AG04449 (cell line): ENCODE data around the gene CLN3.

Source experiments
- CTCF ChIA-PET: fragments of 350-600 bp; formaldehyde crosslinking; extraction: SDS; loops from one replicate; lab custom pipeline; 2021; ENCODE audit warnings: antibody characterized with exemption; lab: Yijun Ruan, JAX
- POLR2A ChIA-PET: fragments of 400-600, 350-600 bp; formaldehyde crosslinking; extraction: SDS; loops from one replicate; lab custom pipeline; 2020; ENCODE audit warnings: antibody characterized with exemption, inconsistent platforms; lab: Yijun Ruan, JAX
- DNase-seq: peaks from one replicate; pipeline ENCODE4 v3.0.0-alpha.2; 2010; ENCODE audit warnings: low read depth, low spot score
- H3K4me3 ChIP-seq: 2 replicates; pipeline ENCODE4 v1.5.1; 2011; ENCODE audit warnings: low read depth, mild to moderate bottlenecking, control low read depth, low read length
- CTCF ChIP-seq: IDR thresholded peaks from one replicate; pipeline ENCODE4 v1.5.1; 2011; ENCODE audit warnings: mild to moderate bottlenecking, moderate library complexity, low read length, control low read depth, inconsistent platforms; ENCODE audit not compliant: insufficient read depth; ENCODE audit errors: missing control alignments

CLN3 gene

GRCh38 chr16:28520672-28521071 lies 28.8 kb upstream of the CLN3 start:
- ChIA-PET CTCF (no interaction called here), POLR2A (no interaction called here)
- no peak for DNase-seq
- H3K4me3 ChIP-seq, result no peak overlapping the region
- TF ChIP-seq CTCF, result no peak

GRCh38 chr16:28514246-28514645 lies 22.4 kb upstream of the CLN3 start:
- ChIA-PET POLR2A (interaction anchor here (0.6 kb wide), 1 partner anchor 22 kb away, joined by 3 read pairs; the partner anchor contains the start of gene CLN3), CTCF (interaction anchor here (1.3 kb wide), 1 partner anchor 11 kb away, joined by 4 read pairs; no protein-coding TSS in a partner anchor)
- no peak for DNase-seq
- no peak overlapping the region for H3K4me3 ChIP-seq
- no peak for TF ChIP-seq CTCF

- no peak overlapping the region for H3K4me3 ChIP-seq
- ChIA-PET POLR2A (interaction anchor here (0.6 kb wide), 2 partner anchors 22 to 1100 kb away, joined by 3 read pairs; partner anchors contain the start of gene CLN3), CTCF (interaction anchor here (1.3 kb wide), 1 partner anchor 10 kb away, joined by 4 read pairs; no protein-coding TSS in a partner anchor)
- no peak for TF ChIP-seq CTCF
- no peak for DNase-seq
Measured at GRCh38 chr16:28513484-28514181, 21.8 kb upstream of the CLN3 start.

GRCh38 chr16:28511801-28512789 lies 20.2 kb upstream of the CLN3 start:
- no peak overlapping the region for H3K4me3 ChIP-seq
- ChIA-PET POLR2A (no interaction called here), CTCF (no interaction called here)
- DNase-seq, result no peak
- no peak for TF ChIP-seq CTCF

- no peak for DNase-seq
- H3K4me3 ChIP-seq, result no peak overlapping the region
- no peak for TF ChIP-seq CTCF
- ChIA-PET CTCF (no interaction called here), POLR2A (no interaction called here)
Measured at GRCh38 chr16:28511031-28511430, 19.2 kb upstream of the CLN3 start.
